Lower leg skin (tissue), 4 donors: Measurements from ENCODE around the gene SLC25A22. TPM values are rescaled to one million over a fixed set of nuclear protein-coding genes. Genes with fewer than 3 reads are reported as not detected.

Experiments
- DNase-seq, 2 donors: peaks; one replicate each; pipeline ENCODE4 v3.0.0-alpha.2; 2019; ENCODE audit warnings: low spot score in 2 of 2
- H3K4me3 ChIP-seq: fragments of 200-600 bp; sonication (generic); 2 replicates; pipeline ENCODE4 v1.5.1; 2017; ENCODE audit warnings: mild to moderate bottlenecking, low read depth; ENCODE audit not compliant: poor library complexity, severe bottlenecking
- POLR2A ChIP-seq, 2 donors: fragments of 450-650 bp; IDR thresholded peaks; one replicate each; pipeline ENCODE4 v1.6.1; 2016 to 2017; ENCODE audit warnings: antibody characterized with exemption in 2 of 2, mild to moderate bottlenecking in 1 of 2, moderate library complexity in 1 of 2
- WGBS, 2 donors: methylation state at CpG; one replicate each; pipeline ENCODE4 v1.1.5; 2018; 5-methylcytosine and 5-hydroxymethylcytosine counted together
- intact Hi-C: fragments of 100-400 bp; cut with DNase I; formaldehyde crosslinking; loops from one replicate; pipeline ENCODE4 v1.15.0; 2023; ENCODE audit warnings: low total_unique reads
- total RNA-seq, 4 donors: library from RNA; depleted of rRNA; stranded (reverse); fragments of >200 nt; gene quantifications; one replicate each; pipeline ENCODE4 v1.1.0, GENCODE V29; 2016
- TF ChIP-seq, protein P1 (sequence below), 3 donors: fragments of 450-650 bp; IDR thresholded peaks; one replicate each; pipeline ENCODE4 v1.5.1; 2016; ENCODE audit warnings: antibody characterized with exemption in 3 of 3, mild to moderate bottlenecking in 3 of 3, moderate library complexity in 2 of 3

SLC25A22 gene
- total RNA-seq, 4 donors from 2014 or later, result 10.9 to 19.2 (median 14.8) TPM

DNA sequence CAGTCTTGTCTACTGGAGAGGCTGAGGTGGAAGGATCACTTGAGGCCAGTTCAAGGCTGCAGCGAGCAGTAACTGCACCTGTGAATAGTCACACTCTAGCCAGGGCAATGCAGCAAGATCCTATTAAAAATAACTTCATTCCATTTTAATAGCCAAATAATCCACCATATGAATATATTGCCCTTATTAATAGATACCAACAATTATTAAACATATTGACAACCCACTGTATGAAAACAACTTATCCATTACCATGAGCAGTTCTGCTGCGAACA lies 31.2 kb downstream of the SLC25A22 start:
- H3K4me3 ChIP-seq, result no peak overlapping the region
- intact Hi-C loops, result no loop called here
- WGBS, 2 donors, result 91 to 92% methylated on average over 2 of the region's 2 CpGs
- no peak for DNase-seq
- no peak for TF ChIP-seq POLR2A (IDR thresholded peaks at IDR 0.05)
- TF ChIP-seq, protein P1, sequence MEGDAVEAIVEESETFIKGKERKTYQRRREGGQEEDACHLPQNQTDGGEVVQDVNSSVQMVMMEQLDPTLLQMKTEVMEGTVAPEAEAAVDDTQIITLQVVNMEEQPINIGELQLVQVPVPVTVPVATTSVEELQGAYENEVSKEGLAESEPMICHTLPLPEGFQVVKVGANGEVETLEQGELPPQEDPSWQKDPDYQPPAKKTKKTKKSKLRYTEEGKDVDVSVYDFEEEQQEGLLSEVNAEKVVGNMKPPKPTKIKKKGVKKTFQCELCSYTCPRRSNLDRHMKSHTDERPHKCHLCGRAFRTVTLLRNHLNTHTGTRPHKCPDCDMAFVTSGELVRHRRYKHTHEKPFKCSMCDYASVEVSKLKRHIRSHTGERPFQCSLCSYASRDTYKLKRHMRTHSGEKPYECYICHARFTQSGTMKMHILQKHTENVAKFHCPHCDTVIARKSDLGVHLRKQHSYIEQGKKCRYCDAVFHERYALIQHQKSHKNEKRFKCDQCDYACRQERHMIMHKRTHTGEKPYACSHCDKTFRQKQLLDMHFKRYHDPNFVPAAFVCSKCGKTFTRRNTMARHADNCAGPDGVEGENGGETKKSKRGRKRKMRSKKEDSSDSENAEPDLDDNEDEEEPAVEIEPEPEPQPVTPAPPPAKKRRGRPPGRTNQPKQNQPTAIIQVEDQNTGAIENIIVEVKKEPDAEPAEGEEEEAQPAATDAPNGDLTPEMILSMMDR (IDR thresholded peaks at IDR 0.05), result no peak

DNA sequence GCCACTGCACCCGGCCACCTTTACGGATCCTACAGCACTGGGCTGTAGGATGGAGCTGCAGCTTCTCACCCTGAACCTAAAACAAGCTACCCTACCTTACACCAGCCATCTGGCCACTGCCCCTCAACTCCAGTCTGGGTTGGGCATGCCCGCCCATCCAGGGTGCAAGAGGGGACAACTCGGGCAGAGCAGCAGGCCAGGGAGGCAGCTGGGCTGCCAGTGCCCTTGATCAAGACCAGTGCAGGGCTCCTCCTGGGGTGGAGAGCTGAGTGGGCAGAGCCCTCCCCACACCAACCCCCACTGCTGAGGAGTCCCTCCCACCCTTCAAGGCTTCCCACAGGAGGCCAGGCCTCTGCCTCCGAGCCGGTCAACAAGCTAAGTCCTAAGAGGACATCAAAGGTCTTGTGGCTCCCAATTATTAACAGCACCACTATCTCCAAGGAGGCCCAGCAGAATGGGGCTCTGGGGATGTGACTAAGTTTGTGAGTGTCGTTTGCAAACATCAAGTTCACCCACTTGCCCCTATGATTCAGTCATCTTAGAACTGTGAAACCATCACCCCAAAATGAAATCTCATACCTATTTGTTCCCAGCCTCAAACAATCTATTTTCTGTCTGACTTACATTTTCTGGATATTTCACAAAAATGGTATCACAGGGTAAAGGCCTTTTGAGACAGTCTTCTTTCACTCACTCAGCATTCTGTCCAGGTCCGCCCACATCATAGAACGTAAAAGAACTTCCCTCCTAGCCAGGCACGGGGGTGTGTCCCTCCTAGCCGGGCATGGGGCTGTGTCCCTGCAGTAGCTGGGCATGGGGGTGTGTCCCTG lies 31.8 kb downstream of the SLC25A22 start:
- no peak overlapping the region for H3K4me3 ChIP-seq
- intact Hi-C loops, result no loop called here
- no peak for TF ChIP-seq POLR2A (IDR thresholded peaks at IDR 0.05)
- TF ChIP-seq, protein P1 (IDR thresholded peaks at IDR 0.05), result no peak
- DNase-seq, result no peak
- 69% methylated on average over 10 to 11 of the region's 11 CpGs for WGBS, 2 donors

DNA sequence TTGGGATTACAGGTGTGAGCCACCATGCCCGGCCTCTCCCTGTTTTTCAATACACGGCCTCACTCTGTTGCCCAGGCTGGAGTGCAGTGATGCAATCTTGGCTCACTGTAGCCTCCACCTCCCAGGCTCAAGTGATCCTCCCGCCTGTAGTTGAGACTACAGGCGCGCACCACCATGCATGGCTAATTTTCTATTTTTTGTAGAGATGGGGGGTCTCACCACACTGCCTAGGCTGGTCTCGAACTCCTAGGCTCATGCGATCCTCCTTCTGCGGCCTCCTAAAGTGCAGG lies 32.3 kb downstream of the SLC25A22 start:
- 84 to 96% methylated on average over 8 of the region's 8 CpGs for WGBS, 2 donors
- no peak for TF ChIP-seq POLR2A (IDR thresholded peaks at IDR 0.05)
- TF ChIP-seq, protein P1 (IDR thresholded peaks at IDR 0.05), result no peak
- DNase-seq, result no peak
- H3K4me3 ChIP-seq, result no peak overlapping the region
- intact Hi-C loops, result no loop called here

DNA sequence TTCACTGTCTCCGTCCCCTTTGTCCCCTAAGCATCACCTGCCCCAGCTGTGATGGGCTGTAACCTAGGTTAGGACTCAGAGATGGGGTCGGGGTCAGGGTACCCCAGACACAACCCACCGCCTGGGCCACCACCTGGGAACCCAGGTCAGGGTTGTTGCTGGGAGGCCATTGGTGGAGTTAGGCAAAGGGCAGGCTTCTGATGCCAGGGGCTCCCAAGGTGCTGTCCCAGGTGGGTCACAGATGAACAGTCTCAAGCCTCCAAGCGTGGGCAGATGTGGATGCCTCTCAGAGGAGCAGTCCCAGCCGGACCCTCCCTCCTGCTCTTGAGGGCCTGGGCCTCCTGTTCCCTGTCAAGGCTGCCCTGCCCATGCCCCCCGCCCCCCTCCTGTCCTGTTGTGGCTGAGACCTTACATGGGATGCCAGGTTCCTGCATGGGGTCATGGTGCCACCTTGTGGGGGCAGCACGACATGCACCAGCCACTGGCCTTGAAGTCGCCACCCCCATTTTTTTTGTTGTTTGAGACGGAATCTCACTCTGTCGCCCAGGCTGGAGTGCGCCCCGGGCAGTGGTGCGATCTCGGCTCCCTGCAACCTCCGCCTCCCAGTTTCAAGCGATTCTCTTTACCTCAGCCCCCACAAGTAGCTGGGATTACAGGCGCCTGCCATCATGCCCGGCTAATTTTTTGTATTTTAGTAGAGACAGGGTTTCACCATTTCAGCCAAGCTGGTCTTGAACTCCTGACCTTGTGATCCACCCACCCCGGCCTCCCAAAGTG lies 32.9 kb downstream of the SLC25A22 start:
- DNase-seq, result peak in 1 of 2 donors; percentile 88
- H3K4me3 ChIP-seq, result no peak overlapping the region
- TF ChIP-seq, protein P1 (IDR thresholded peaks at IDR 0.05), result no peak
- no peak for TF ChIP-seq POLR2A (IDR thresholded peaks at IDR 0.05)
- 77 to 78% methylated on average over 18 to 19 of the region's 19 CpGs for WGBS, 2 donors
- intact Hi-C loops, result no loop called here

DNA sequence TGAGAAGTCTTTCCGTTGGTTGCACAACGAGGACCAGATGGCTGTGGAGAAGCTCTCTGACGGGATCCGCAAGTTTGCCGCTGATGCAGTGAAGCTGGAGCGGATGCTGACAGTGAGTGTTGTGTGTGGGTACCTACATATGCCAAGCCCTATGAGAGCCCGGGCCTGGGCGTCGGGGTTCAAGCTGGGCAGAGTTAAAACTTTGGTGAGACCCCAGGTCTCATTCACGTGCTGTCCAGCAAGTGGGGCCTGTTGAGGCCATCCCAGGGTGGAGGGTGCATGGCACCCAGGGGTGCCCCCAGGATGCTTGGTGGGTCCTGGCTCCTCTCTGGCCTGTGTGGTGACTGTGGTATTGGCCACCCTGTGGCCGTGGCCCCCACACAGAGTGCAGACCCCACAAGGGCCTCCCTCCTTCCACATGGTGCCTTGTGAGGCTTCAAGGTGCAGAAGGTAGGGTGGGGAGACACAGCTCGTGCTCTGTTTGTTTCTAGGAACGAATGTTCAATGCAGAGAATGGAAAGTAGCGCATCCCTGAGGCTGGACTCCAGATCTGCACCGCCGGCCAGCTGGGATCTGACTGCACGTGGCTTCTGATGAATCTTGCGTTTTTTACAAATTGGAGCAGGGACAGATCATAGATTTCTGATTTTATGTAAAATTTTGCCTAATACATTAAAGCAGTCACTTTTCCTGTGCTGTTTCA lies 33.6 kb downstream of the SLC25A22 start:
- peak in 1 of 2 donors; percentile 82 for DNase-seq
- H3K4me3 ChIP-seq, result no peak overlapping the region
- no peak for TF ChIP-seq POLR2A (IDR thresholded peaks at IDR 0.05)
- TF ChIP-seq, protein P1 (IDR thresholded peaks at IDR 0.05), result no peak
- intact Hi-C loops, result no loop called here
- 82 to 85% methylated on average over 17 to 18 of the region's 18 CpGs for WGBS, 2 donors
